Peyer's patch (tissue), 4 donors: ENCODE results near the gene CORO2A.

Source experiments
- CTCF ChIP-seq, 6 experiments: fragments of 450-650 bp in 4 of 6; fragments of 200-600 bp in 2 of 6; sonication (generic) in 1 of 6; IDR thresholded peaks; one replicate each; pipeline ENCODE4 v1.5.1; 2017 to 2019; ENCODE audit warnings: antibody characterized with exemption in 6 of 6, mild to moderate bottlenecking in 3 of 6, moderate library complexity in 1 of 6
- POLR2A ChIP-seq, 2 donors: fragments of 450-650 bp; IDR thresholded peaks; one replicate each; pipeline ENCODE4 v1.5.1; 2017; ENCODE audit warnings: antibody characterized with exemption in 2 of 2, mild to moderate bottlenecking in 2 of 2, moderate library complexity in 2 of 2

GRCh38 chr9:98132158-98132557 is 60.3 kb downstream of the CORO2A start:
- no peak for TF ChIP-seq CTCF (IDR thresholded peaks at IDR 0.05)
- TF ChIP-seq POLR2A (IDR thresholded peaks at IDR 0.05): no peak
